Glutamatergic neuron (in vitro differentiated cells): ENCODE data around the gene ST6GALNAC3. TPM values are rescaled to one million over a fixed set of nuclear protein-coding genes. Genes with fewer than 3 reads are reported as not detected.

ENCODE experiments used
- DNase-seq: peaks from one replicate; pipeline ENCODE4 v3.0.0; 2022
- H3K27ac Mint-ChIP-seq: one replicate; pipeline ENCODE4 v1.8.0; 2020; ENCODE audit warnings: mild to moderate bottlenecking, mixed read lengths, inconsistent platforms; ENCODE audit not compliant: unreplicated experiment
- H3K27me3 Mint-ChIP-seq: one replicate; pipeline ENCODE4 v1.8.0; 2020; ENCODE audit warnings: mild to moderate bottlenecking, moderate library complexity, mixed read lengths, inconsistent platforms; ENCODE audit not compliant: unreplicated experiment
- H3K36me3 Mint-ChIP-seq: one replicate; pipeline ENCODE4 v1.8.0; 2020; ENCODE audit warnings: mild to moderate bottlenecking, mixed read lengths, inconsistent platforms; ENCODE audit not compliant: unreplicated experiment
- H3K4me1 Mint-ChIP-seq: one replicate; pipeline ENCODE4 v1.8.0; 2020; ENCODE audit warnings: mild to moderate bottlenecking, low read depth, mixed read lengths, inconsistent platforms; ENCODE audit not compliant: unreplicated experiment
- H3K4me3 Mint-ChIP-seq: one replicate; pipeline ENCODE4 v1.8.0; 2020; ENCODE audit warnings: mild to moderate bottlenecking, mixed read lengths, inconsistent platforms; ENCODE audit not compliant: unreplicated experiment
- H3K9me3 Mint-ChIP-seq: one replicate; pipeline ENCODE4 v1.8.0; 2020; ENCODE audit warnings: mild to moderate bottlenecking, moderate library complexity, mixed read lengths, inconsistent platforms; ENCODE audit not compliant: unreplicated experiment
- total RNA-seq: library from RNA; stranded (reverse); fragmentation: NEBNext Ultra II Directional; extraction: Animal tissue kit (Norgen Biotek cat#: 25700); gene quantifications from one replicate; pipeline ENCODE4 v1.2.1, GENCODE V29; 2021; ENCODE audit not compliant: unreplicated experiment
- TF ChIP-seq, protein P1 (sequence below): fragments of 200-600 bp; sonication (generic); IDR thresholded peaks from one replicate; pipeline ENCODE4 v1.5.0; 2021; ENCODE audit not compliant: partially characterized antibody, unreplicated experiment

ST6GALNAC3 gene
- total RNA-seq, 1 donor from 2014 or later, result 6.5 TPM

DNA sequence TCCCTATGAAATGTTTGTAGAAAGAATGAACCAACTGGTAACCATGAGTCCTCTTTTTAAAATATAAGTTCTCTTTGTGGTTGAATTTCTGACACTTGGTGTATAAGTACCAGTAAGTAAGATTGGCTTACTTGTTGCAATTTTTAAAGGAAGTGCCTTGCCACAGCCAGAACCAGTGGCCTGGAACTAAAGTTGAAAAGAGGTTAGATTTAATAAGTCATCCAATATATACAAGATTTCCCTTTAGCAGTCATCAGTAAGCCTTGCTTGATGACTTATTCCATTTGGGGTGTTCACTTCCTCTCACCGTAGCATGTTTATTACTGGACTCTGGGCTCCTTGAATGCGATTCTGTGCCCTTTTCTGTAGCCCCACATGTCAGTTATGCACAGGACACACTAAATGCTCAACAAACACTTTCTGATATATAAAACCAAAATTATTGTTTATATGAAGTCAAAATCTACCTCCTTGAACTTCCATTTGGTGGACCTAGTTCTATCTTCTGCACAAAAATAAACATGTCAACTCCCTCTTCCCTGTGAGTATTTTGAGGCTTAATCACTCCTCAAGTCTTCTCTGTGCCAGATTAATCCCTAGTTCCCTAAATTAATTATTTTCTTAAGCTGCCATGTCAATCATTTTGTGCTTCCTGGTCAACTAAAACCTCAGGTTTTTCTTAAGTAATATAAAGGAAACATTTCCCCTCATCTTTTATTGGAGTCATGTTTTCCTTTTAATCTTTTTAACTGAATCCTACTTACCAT, 218.1 kb downstream of the ST6GALNAC3 start:
- H3K27me3 Mint-ChIP-seq, result no peaks in the 10 kb centered on the region
- no peak for DNase-seq
- H3K36me3 Mint-ChIP-seq, result no peaks in the 10 kb centered on the region
- no peak overlapping the region for H3K4me3 Mint-ChIP-seq
- peaks cover 24% of the 10 kb centered on the region for H3K4me1 Mint-ChIP-seq
- no peak overlapping the region for H3K27ac Mint-ChIP-seq
- TF ChIP-seq, protein P1, sequence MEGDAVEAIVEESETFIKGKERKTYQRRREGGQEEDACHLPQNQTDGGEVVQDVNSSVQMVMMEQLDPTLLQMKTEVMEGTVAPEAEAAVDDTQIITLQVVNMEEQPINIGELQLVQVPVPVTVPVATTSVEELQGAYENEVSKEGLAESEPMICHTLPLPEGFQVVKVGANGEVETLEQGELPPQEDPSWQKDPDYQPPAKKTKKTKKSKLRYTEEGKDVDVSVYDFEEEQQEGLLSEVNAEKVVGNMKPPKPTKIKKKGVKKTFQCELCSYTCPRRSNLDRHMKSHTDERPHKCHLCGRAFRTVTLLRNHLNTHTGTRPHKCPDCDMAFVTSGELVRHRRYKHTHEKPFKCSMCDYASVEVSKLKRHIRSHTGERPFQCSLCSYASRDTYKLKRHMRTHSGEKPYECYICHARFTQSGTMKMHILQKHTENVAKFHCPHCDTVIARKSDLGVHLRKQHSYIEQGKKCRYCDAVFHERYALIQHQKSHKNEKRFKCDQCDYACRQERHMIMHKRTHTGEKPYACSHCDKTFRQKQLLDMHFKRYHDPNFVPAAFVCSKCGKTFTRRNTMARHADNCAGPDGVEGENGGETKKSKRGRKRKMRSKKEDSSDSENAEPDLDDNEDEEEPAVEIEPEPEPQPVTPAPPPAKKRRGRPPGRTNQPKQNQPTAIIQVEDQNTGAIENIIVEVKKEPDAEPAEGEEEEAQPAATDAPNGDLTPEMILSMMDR, result no peak
- H3K9me3 Mint-ChIP-seq, result no peaks in the 10 kb centered on the region

DNA sequence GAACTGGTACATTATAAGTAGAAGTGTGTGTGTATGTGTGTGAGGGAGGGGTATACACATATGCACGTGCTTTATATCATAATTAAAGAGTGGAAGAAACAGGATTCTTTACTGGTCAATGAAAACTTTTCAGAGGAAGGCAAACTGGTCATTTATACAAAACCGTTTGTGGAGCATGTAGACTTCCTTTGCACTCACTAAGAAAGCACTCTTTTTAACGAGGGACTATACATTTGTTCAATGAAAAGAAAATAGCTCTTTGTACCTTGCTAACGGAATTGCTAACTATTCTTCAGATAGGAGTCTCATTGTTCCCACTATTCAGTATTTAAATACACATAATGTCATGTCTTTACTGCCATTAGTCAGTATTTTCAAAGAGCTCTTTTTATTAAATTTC, 219.3 kb downstream of the ST6GALNAC3 start:
- no peak overlapping the region for H3K27ac Mint-ChIP-seq
- TF ChIP-seq, protein P1, result no peak
- no peak for DNase-seq
- peaks cover 26% of the 10 kb centered on the region for H3K4me1 Mint-ChIP-seq
- no peaks in the 10 kb centered on the region for H3K27me3 Mint-ChIP-seq
- H3K9me3 Mint-ChIP-seq, result no peaks in the 10 kb centered on the region
- H3K36me3 Mint-ChIP-seq, result no peaks in the 10 kb centered on the region
- no peak overlapping the region for H3K4me3 Mint-ChIP-seq

DNA sequence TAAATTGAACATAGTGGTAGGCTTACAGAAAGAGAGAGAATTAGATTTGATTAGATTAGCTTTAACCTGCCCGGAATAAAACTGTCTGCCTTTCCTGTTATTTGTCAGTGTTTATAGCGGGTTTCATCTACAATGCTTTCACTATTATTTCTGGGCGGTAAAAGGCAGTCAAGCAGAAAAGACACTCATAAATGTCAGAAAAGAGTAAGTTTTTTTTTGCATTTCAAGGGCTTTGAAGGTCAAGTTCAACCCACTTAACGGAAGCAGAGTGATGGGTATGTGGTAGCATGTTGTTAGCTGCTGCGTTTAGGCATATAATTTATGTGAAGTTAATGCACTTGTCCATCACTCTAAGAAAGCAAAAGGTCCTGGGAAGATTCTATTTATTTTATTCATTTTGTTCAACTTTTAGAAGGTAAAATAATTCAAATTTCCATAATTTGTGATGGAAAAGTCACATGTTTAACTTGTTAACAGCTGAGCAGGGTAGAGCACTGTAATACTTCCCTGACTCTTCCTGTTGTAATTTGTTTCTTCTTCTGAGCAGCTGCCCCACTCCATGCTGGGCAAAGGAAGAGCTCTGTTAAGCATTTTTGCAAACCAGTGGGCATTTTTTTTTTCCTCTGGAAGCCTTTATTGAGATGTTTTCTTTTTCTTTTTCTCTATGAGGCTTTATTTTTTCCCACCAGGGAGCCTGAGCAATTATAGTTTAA, 220.1 kb downstream of the ST6GALNAC3 start:
- Mint-ChIP-seq H3K36me3 (no peaks in the 10 kb centered on the region), H3K27me3 (no peaks in the 10 kb centered on the region), H3K4me1 (peaks cover 26% of the 10 kb centered on the region), H3K9me3 (no peaks in the 10 kb centered on the region), H3K4me3 (no peak overlapping the region), H3K27ac (no peak overlapping the region)
- TF ChIP-seq, protein P1, result no peak
- no peak for DNase-seq

DNA sequence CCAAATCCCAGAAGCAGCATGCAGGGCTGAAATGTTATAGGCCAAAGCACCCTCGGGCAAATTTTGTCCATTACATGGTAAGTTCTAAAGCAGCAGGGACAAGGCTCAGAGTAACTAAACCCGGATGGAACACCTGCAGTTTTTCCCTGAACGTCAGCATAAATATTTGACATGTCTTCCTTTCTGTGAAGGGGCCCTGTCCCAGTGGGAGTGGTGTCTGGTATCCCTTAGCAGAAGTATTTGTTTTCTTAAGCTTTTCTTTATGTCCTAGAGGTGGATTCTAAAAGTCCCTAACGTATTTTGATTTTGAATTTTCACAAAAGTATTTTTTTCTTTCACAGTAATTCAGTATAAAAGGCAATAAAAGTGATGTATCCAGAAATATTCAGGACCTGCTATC, 223.9 kb downstream of the ST6GALNAC3 start:
- no peak overlapping the region for H3K4me3 Mint-ChIP-seq
- TF ChIP-seq, protein P1, result no peak
- H3K4me1 Mint-ChIP-seq, result peaks cover 23% of the 10 kb centered on the region
- H3K36me3 Mint-ChIP-seq, result no peaks in the 10 kb centered on the region
- no peaks in the 10 kb centered on the region for H3K9me3 Mint-ChIP-seq
- H3K27me3 Mint-ChIP-seq, result no peaks in the 10 kb centered on the region
- DNase-seq, result no peak
- H3K27ac Mint-ChIP-seq, result no peak overlapping the region

DNA sequence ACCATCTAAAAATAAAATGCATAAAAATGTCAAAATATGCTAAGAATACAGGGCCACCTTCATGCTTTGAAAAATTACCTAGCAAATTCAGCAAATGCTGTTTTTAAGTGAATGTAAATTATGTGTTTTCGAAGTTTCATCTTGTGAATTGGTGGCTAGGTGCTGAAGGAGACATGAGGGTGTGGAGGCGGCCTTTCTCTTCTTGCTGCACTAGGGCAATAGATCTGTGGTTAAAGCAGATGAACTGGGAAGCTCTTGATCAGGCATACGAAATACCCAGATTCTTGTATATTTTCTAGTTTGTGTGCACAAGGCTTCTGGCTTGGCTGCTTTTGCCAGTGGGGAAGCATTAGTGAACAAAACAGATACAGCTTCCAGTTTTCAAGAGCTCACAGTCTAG, 224.5 kb downstream of the ST6GALNAC3 start:
- H3K27me3 Mint-ChIP-seq, result no peaks in the 10 kb centered on the region
- no peaks in the 10 kb centered on the region for H3K9me3 Mint-ChIP-seq
- no peaks in the 10 kb centered on the region for H3K36me3 Mint-ChIP-seq
- H3K4me1 Mint-ChIP-seq, result peaks cover 21% of the 10 kb centered on the region
- TF ChIP-seq, protein P1, result no peak
- H3K4me3 Mint-ChIP-seq, result no peak overlapping the region
- DNase-seq, result no peak
- no peak overlapping the region for H3K27ac Mint-ChIP-seq
